22Rv1 (cell line): ENCODE results near the gene COL4A6.
A peak's percentile ranks its signal among the peaks of the same experiment; 100 is the strongest.
"Not testable (repeated sequence)": the region's sequence is repeated elsewhere in the genome, so short reads cannot be mapped to it uniquely, and the experiment has no call there.

Experiments
- H3K27ac ChIP-seq: fragments of 450-650 bp; 2 replicates; pipeline ENCODE4 v1.5.1; 2017
- CTCF ChIP-seq: fragments of 450-650 bp; IDR thresholded peaks from 2 replicates; pipeline ENCODE4 v1.5.1; 2017; ENCODE audit warnings: mild to moderate bottlenecking
- ZFX ChIP-seq: fragments of 450-650 bp; IDR thresholded peaks from 2 replicates; pipeline ENCODE4 v1.6.1; 2017; ENCODE audit warnings: antibody characterized with exemption, borderline replicate concordance

Gene COL4A6

DNA sequence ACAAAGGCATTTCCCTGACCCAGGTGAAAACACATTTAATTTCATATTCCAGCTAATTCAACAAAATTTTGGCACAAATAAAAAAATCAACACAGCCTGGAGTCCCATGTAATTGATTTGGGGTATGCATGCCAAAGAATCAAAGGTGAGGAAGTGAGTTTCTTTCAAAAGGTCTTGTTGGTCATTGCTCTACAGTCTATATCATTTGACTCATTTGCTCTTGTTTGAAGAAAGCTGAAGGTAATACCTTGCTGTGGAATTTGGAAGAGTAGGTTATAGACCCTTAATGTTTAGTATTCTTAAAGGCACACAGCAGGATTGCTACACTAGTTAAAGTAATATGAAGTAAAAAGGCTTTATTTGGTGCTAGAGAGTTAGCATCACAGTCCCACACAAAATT, 25.4 kb downstream of the COL4A6 start:
- no peak overlapping the region for H3K27ac ChIP-seq
- TF ChIP-seq ZFX (no peak), CTCF (no peak)

GRCh38 chrX:108399418-108400165, 38.6 kb downstream of the COL4A6 start:
- TF ChIP-seq CTCF (no peak), ZFX (no peak)
- H3K27ac ChIP-seq: peak overlapping the region; percentile 79

- H3K27ac ChIP-seq: no peak overlapping the region
- TF ChIP-seq ZFX (no peak), CTCF (no peak)
Measured at GRCh38 chrX:108397627-108398391, 40.4 kb downstream of the COL4A6 start.

DNA sequence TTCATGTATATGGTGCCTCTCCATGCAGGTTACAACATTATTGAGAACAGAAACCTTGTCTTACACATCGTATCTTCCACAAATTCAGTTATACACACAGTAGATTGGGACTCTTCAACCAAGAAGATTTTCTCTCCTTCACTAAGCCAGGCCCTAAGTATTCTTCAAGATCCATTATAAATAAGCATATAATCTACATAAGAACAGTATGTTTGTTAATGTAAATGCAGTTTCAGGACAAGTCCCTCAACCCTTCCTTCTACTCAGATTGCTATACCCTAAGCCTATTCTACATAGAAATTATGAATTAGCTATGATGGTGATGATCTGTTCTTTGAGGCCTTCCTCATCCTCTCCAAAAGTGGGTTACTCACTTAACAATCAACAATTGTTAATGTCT, 41.2 kb downstream of the COL4A6 start:
- no peak overlapping the region for H3K27ac ChIP-seq
- no peak for TF ChIP-seq CTCF

- TF ChIP-seq ZFX: no peak
- TF ChIP-seq CTCF: no peak
Measured at GRCh38 chrX:108396188-108396891, 41.9 kb downstream of the COL4A6 start.

GRCh38 chrX:108390976-108391717, 47.1 kb downstream of the COL4A6 start:
- not testable (repeated sequence) for H3K27ac ChIP-seq

More at GRCh38 chrX:108396188-108396891, 41.9 kb downstream of the COL4A6 start:
- H3K27ac ChIP-seq: no peak overlapping the region

DNA sequence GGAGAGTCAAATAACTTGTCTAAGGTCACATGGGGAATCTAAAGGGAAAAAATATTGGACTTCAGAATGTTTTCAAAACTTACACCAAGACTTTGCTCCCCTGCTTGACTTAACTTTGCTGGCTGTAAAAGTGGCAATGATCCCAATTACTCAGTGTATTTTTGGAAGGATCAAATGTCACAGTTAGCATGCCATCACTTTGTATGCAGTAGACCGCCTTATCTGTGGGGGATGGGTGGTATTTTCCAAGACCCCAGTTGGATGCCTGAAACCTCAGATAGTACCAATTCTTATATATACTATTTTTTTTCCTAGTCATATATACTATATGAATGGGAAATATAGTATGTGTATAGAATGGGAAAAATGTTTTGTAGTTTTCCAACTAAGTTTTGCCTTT, 53.4 kb downstream of the COL4A6 start:
- H3K27ac ChIP-seq: no peak overlapping the region
- TF ChIP-seq ZFX (no peak), CTCF (no peak)
